H1 (cell line): ENCODE data around the gene LIFR.

Source experiments
- CTCF ChIP-seq, 3 experiments: IDR thresholded peaks; 1 replicate in 2 of 3; 2 replicates in 1 of 3; pipeline versions ENCODE4 v1.5.1 to v1.6.1; 2011; ENCODE audit warnings: low read length in 3 of 3, mild to moderate bottlenecking in 3 of 3, inconsistent platforms in 2 of 3, low read depth in 1 of 3, moderate library complexity in 1 of 3; ENCODE audit not compliant: insufficient read depth in 1 of 3; ENCODE audit errors: control extremely low read depth in 1 of 3
- EGR1 ChIP-seq: IDR thresholded peaks from 2 replicates; pipeline ENCODE4 v1.6.1; 2011; ENCODE audit warnings: low read depth, low read length, borderline replicate concordance
- EZH2 ChIP-seq: fragments of 200-600 bp; sonication (generic); IDR thresholded peaks from 2 replicates; pipeline ENCODE4 v1.7.1; 2012; ENCODE audit warnings: low read depth, mild to moderate bottlenecking, moderate library complexity, low read length, inconsistent platforms; ENCODE audit not compliant: severe bottlenecking
- NANOG ChIP-seq: IDR thresholded peaks from 2 replicates; pipeline ENCODE4 v1.6.1; 2011; ENCODE audit warnings: low read length, low read depth, mild to moderate bottlenecking, inconsistent platforms; ENCODE audit not compliant: insufficient read depth, poor library complexity, severe bottlenecking
- NRF1 ChIP-seq: IDR thresholded peaks from 2 replicates; pipeline ENCODE4 v1.6.1; 2011; ENCODE audit warnings: mild to moderate bottlenecking, low read depth, low read length, improper control_type of control experiment
- POLR2A ChIP-seq, 2 experiments: IDR thresholded peaks; 1 replicate in 1 of 2; 2 replicates in 1 of 2; pipeline ENCODE4 v1.6.1; 2011; ENCODE audit warnings: low read depth in 2 of 2, low read length in 2 of 2, mild to moderate bottlenecking in 2 of 2; ENCODE audit errors: control extremely low read depth in 1 of 2
- POLR2AphosphoS5 ChIP-seq: IDR thresholded peaks from 2 replicates; pipeline ENCODE4 v1.6.1; 2011; ENCODE audit warnings: low read depth, low read length
- RBBP5 ChIP-seq: IDR thresholded peaks from 2 replicates; pipeline ENCODE4 v1.7.1; 2012; ENCODE audit warnings: low read depth, mild to moderate bottlenecking, inconsistent platforms, low read length, moderate library complexity, borderline replicate concordance
- RFX5 ChIP-seq: IDR thresholded peaks from 2 replicates; pipeline ENCODE4 v1.6.1; 2011; ENCODE audit warnings: low read depth, low read length, improper control_type of control experiment, borderline replicate concordance
- RXRA ChIP-seq: IDR thresholded peaks from 2 replicates; pipeline ENCODE4 v1.6.1; 2011; ENCODE audit warnings: low read depth, mild to moderate bottlenecking, low read length, moderate library complexity; ENCODE audit not compliant: insufficient read depth
- TBP ChIP-seq: IDR thresholded peaks from 2 replicates; pipeline ENCODE4 v1.6.1; 2011; ENCODE audit warnings: low read depth, low read length, improper control_type of control experiment
- TEAD4 ChIP-seq: IDR thresholded peaks from 2 replicates; pipeline ENCODE4 v1.6.1; 2012; ENCODE audit warnings: low read depth, low read length, inconsistent platforms, mixed read lengths

GRCh38 chr5:38445374-38446028 is 110.9 kb downstream of the LIFR start:
- TF ChIP-seq CTCF (IDR thresholded peaks at IDR 0.05; ENCODE audit: control extremely low read depth in 1 of 3, insufficient read depth in 1 of 3, low read depth in 1 of 3, low read length in 3 of 3), result no peak
- TF ChIP-seq EGR1, result no peak
- no peak for TF ChIP-seq RXRA
- TF ChIP-seq RFX5, result no peak
- no peak for TF ChIP-seq EZH2
- TF ChIP-seq POLR2A (IDR thresholded peaks at IDR 0.05; ENCODE audit: control extremely low read depth in 1 of 2, low read depth in 2 of 2, low read length in 2 of 2), result no peak
- no peak for TF ChIP-seq POLR2AphosphoS5
- no peak for TF ChIP-seq TBP
- no peak for TF ChIP-seq RBBP5
- no peak for TF ChIP-seq NRF1
- no peak for TF ChIP-seq NANOG
- TF ChIP-seq TEAD4, result no peak
